GM13977 (cell line): ENCODE measurements around the gene MEP1A.

ENCODE experiments used
- DNase-seq: peaks from one replicate; pipeline ENCODE4 v3.0.0; 2012; ENCODE audit warnings: low spot score
- CTCF ChIP-seq: IDR thresholded peaks from 2 replicates; pipeline ENCODE4 v1.5.1; 2012; ENCODE audit warnings: mild to moderate bottlenecking, control low read depth; ENCODE audit not compliant: insufficient read depth; ENCODE audit errors: extremely low read depth, missing control alignments
- in situ Hi-C: fragments of 300-500 bp; cut with MboI; formaldehyde crosslinking; loops from one replicate; pipeline ENCODE4 v1.12.0; 2022; ENCODE audit warnings: low sequenced_read_pairs, low pct_unique_long_range_greater_than_20kb, mixed read lengths, inconsistent platforms; ENCODE audit not compliant: unreplicated experiment

The MEP1A gene

GRCh38 chr6:46789434-46790354, 3.5 kb upstream of the MEP1A start:
- in situ Hi-C loops: no loop called here
- DNase-seq: no peak
- TF ChIP-seq CTCF: no peak

- no peak for DNase-seq
Observed at GRCh38 chr6:46790355-46790874, 2.8 kb upstream of the MEP1A start.

GRCh38 chr6:46792635-46793034, 554 bp upstream of the MEP1A start:
- no peak for DNase-seq
- no peak for TF ChIP-seq CTCF
- in situ Hi-C loops: no loop called here

More at GRCh38 chr6:46790355-46790874, 2.8 kb upstream of the MEP1A start:
- in situ Hi-C loops: no loop called here
- no peak for TF ChIP-seq CTCF

GRCh38 chr6:46794068-46794467, 879 bp downstream of the MEP1A start:
- in situ Hi-C loops: no loop called here
- no peak for DNase-seq
- TF ChIP-seq CTCF: no peak

- in situ Hi-C loops: no loop called here
- no peak for DNase-seq
Observed at GRCh38 chr6:46795816-46796215, 2.6 kb downstream of the MEP1A start.

More at GRCh38 chr6:46795816-46796215, 2.6 kb downstream of the MEP1A start:
- TF ChIP-seq CTCF: no peak
